Right ventricle myocardium inferior (tissue), 1 donor: Measurements from ENCODE around the gene PIK3R3. TPM values are rescaled to one million over a fixed set of nuclear protein-coding genes. Genes with fewer than 3 reads are reported as not detected.

Experiments used
- ATAC-seq: fragments of 200-7000 bp; cut with Tn5 transposase; one replicate; pipeline ENCODE4 v1.9.1; 2020; ENCODE audit warnings: mild to moderate bottlenecking, moderate library complexity
- DNase-seq: peaks from one replicate; pipeline ENCODE4 v3.0.0; 2021; ENCODE audit errors: missing footprints
- intact Hi-C: fragments of 100-400 bp; cut with DNase I; formaldehyde crosslinking; loops from one replicate; pipeline ENCODE4 v1.11.0; 2022
- total RNA-seq: library from RNA; stranded (reverse); fragmentation: NEBNext Ultra II Directional; extraction: Animal tissue kit (Norgen Biotek cat#: 25700); gene quantifications from one replicate; pipeline ENCODE4 v1.2.1, GENCODE V29; 2021
- donor health status: DM: no; HTN: yes; CAD: no; lungs with severe emphysema.

PIK3R3 gene
- total RNA-seq, 1 donor from 2014 or later, result 22.6 TPM

DNA sequence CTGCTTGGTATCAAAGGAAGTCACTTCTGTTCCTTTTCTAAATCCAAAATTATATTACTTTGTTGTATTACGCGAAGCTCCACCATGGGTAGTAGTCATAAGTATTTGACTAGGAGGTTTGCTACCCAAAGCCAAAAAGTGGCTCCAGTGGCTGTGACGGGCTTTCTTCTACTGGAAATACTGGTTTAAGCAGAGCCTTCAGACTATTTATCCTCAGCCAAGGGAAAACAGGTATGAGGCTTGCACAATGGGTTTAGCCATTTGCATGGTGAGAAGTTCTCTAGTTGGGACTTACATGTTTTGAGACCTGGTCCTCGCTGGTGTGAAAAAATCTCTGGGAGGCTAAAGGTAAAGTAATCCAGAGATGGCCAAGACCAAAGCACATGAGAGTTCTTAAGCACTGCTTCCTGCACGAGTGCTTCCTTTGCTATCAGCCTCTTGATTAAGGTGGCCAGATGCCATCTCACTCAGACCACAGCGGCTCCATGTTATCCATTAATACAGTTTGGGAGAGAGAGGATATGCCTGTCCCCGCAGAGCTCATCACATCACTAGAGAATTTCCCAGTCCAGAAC, 121.2 kb downstream of the PIK3R3 start:
- ATAC-seq (no peak), DNase-seq (no peak)
- intact Hi-C loops, result no loop called here

GRCh38 chr1:46010611-46011010, 121.8 kb downstream of the PIK3R3 start:
- DNase-seq, result no peak
- intact Hi-C loops, result no loop called here
- ATAC-seq, result no peak

DNA sequence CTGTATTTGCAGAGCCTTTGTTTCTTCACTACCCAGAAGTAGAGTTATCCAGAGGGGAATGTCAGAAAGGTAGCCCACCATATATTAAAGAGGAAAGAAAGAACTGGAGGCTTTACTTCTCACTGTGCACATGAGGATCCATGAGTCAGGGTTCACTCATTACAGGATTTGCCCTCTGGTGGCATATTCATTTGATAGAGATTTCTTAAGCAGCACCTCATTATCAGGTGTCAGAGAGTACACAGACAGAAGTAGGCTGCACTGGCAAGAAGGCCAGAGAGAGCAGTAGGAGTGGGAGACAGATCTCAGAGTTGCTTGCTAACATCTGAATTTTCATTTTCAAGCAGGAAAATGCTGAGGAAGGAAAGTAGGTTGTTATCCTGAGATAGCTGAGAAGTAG, 123.8 kb downstream of the PIK3R3 start:
- intact Hi-C loops, result no loop called here
- ATAC-seq (peak; percentile 41), DNase-seq (no peak)

DNA sequence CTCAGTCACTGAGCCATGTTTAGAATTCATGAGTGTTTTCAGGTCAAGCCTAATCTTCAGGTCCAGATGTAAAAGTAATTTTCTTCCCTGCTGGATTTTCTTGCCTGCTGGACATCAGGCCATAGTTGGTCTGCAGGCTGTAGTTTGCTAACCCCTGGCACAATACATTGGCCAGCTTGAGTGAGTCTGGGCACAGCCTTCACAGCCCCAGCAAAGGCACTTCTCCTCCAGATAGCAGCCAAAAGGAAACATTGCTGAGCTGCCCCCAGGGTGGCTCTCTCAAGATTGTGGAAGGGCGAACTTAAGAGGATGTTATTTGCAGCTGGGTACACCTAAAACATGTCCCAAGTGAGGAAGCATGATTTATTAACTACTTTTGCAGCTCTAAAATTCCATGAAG, 126.8 kb downstream of the PIK3R3 start:
- ATAC-seq (peak; percentile 45), DNase-seq (no peak)
- intact Hi-C loops, result no loop called here

DNA sequence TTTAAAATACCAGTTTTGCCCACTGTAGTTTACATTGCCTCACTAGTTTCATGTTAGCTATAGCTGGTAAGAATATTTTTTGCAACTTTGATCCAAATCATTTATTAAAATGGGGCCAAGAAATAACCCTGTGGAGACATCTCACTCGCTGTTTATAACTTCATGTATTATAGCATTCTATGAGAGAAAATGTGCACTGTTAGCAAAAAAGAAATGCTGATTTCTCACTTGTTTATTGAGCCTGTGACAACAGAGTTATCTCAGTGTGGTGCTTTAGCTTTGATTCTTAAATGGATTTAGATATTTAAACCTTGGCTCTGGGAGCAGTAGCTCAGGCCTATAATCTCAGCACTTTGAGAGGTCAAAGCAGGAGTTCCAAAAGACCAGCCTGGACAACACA, 127.9 kb downstream of the PIK3R3 start:
- DNase-seq, result no peak
- ATAC-seq, result no peak
- intact Hi-C loops, result no loop called here

DNA sequence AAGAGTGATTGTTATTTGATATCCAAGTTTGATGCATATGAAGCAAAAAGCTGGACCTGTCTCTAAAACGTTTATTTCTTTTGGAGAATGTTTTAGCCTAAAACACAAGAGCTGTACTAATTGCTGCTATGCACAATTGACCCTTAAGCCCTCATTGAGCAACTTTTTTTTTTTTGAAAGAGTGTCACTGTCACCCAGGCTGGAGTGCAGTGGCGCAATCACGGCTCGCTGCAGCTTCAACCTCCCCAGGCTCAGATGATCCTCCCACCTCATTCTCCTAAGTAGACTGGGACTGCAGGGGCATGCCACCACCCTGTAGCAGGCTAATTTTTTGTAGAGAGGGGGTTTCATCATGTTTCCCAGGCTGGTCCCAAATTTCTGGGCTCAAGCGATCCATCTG, 129.1 kb downstream of the PIK3R3 start:
- no peak for DNase-seq
- intact Hi-C loops, result no loop called here
- no peak for ATAC-seq

- DNase-seq (no peak), ATAC-seq (no peak)
- intact Hi-C loops, result no loop called here
Measured at GRCh38 chr1:46002551-46003150, 129.8 kb downstream of the PIK3R3 start.

GRCh38 chr1:46001081-46001785, 131.2 kb downstream of the PIK3R3 start:
- intact Hi-C loops, result no loop called here
- ATAC-seq (no peak), DNase-seq (no peak)

DNA sequence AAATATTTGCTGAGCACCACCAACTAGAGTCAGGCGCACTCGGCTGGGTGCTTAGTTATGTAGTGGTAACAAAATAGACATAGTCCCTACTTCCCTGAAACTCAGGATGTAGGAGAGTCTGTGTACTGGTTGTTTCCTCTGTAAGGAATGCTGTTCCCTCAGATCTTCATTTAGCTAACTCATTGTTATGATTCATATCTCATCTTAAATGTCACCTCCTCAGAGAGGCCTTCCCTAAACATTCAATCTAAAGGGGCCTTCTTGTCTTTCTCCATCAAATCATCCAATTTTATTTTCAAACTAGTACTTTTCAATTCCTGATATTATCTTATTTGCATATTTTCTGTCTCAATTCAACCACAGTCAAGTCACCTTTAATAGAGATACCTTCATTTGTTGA, 132.9 kb downstream of the PIK3R3 start:
- intact Hi-C loops, result no loop called here
- no peak for ATAC-seq
- no peak for DNase-seq

- ATAC-seq, result peak; percentile 75
- intact Hi-C loops, result no loop called here
- no peak for DNase-seq
Measured at GRCh38 chr1:45998020-45998617, 134.3 kb downstream of the PIK3R3 start.

DNA sequence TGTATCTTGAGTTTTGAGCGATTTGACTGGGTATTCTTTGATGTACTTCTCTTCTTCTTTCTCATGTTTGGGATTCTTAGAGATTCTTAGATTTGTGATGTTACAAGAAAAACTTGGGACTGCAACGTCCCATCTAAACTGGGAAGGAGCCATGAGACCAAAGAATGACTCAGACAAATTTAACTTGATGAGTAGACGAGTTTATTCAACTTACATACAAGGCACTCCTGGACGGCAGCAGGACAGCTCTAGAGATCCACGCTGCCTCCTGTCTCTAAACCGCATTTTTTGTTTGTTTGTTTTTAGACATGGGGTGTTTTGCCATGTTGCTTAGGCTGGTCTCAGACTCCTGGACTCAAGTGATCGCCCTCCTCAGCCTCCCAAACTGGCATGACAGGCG, 137.1 kb downstream of the PIK3R3 start:
- ATAC-seq, result no peak
- DNase-seq, result no peak
- intact Hi-C loops, result no loop called here

DNA sequence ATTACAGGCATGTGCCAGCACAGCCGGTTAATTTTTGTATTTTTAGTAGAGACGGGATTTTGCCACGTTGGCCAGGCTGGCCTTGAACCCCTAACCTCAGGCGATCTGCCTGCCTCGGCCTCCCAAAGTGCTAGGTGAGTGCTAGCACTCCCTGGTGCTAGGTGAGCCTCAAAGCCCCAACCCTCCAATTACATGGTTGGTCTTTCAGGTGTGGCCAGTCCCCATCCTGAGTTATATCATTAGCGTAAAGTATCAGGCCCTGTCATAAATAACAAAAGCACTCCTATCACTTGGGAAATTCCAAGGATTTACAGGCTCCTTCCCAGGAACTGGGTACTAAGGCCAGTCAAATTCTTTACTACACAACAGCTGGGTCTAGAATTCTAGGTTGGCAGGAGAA, 138.0 kb downstream of the PIK3R3 start:
- DNase-seq, result no peak
- intact Hi-C loops, result no loop called here
- ATAC-seq, result no peak

Other genes starting within 250 kb of the PIK3R3 start
- 1.1 TPM for gene TSPAN1, start 42.5 kb upstream of the PIK3R3 start, total RNA-seq
- gene P3R3URF, start 43.9 kb upstream of the PIK3R3 start, total RNA-seq, result not detected
- 129 TPM for gene POMGNT1, start 65.8 kb upstream of the PIK3R3 start, total RNA-seq
- 6.0 TPM for gene LURAP1, start 70.7 kb upstream of the PIK3R3 start, total RNA-seq
- gene RAD54L, start 115.1 kb upstream of the PIK3R3 start, total RNA-seq, result 0.73 TPM
- 35.8 TPM for gene LRRC41, start 171.0 kb upstream of the PIK3R3 start, total RNA-seq
- 1,208 TPM for gene UQCRH, start 171.1 kb upstream of the PIK3R3 start, total RNA-seq
- gene NSUN4, start 208.2 kb upstream of the PIK3R3 start, total RNA-seq, result 14.0 TPM